CD14-positive monocyte (primary cell): ENCODE measurements around the gene FOXQ1. TPM values are rescaled to one million over a fixed set of nuclear protein-coding genes. Genes with fewer than 3 reads are reported as not detected.

Experiments
- DNase-seq, 3 donors: peaks; one replicate each; pipeline ENCODE4 v3.0.0-alpha.2; 2011 to 2022
- H2AFZ ChIP-seq: 2 replicates; pipeline ENCODE4 v1.6.0; 2012; ENCODE audit warnings: mild to moderate bottlenecking, low read depth, low read length, inconsistent platforms; ENCODE audit not compliant: insufficient read depth, poor library complexity, severe bottlenecking
- H3K27ac ChIP-seq, 2 donors: 1 replicate in 1 of 2; 2 replicates in 1 of 2; pipeline ENCODE4 v1.5.1; 2012 to 2013; ENCODE audit warnings: low read length in 2 of 2, control low read depth in 1 of 2, inconsistent platforms in 1 of 2, low read depth in 1 of 2, mild to moderate bottlenecking in 1 of 2
- H3K27me3 ChIP-seq, 2 donors: one replicate each; pipeline versions ENCODE4 v1.6.0 to v1.6.1; 2011 to 2013; ENCODE audit warnings: low read length in 2 of 2; ENCODE audit not compliant: control insufficient read depth in 2 of 2, insufficient read depth in 2 of 2
- H3K36me3 ChIP-seq, 2 donors: replicated peaks in 1 of 2; 1 replicate in 1 of 2; 2 replicates in 1 of 2; pipeline versions ENCODE4 v1.5.1 to v1.6.1; 2012 to 2013; ENCODE audit warnings: low read length in 2 of 2, control low read depth in 1 of 2, inconsistent platforms in 1 of 2, mild to moderate bottlenecking in 1 of 2; ENCODE audit not compliant: insufficient read depth in 2 of 2, control insufficient read depth in 1 of 2
- H3K4me1 ChIP-seq, 2 donors: 1 replicate in 1 of 2; 2 replicates in 1 of 2; pipeline versions ENCODE4 v1.5.1 to v1.6.1; 2012 to 2013; ENCODE audit warnings: low read length in 2 of 2, control low read depth in 1 of 2, inconsistent platforms in 1 of 2, mild to moderate bottlenecking in 1 of 2, moderate library complexity in 1 of 2; ENCODE audit not compliant: insufficient read depth in 2 of 2, control insufficient read depth in 1 of 2
- H3K4me2 ChIP-seq: replicated peaks from 2 replicates; pipeline ENCODE3; 2012; ENCODE audit warnings: low read length, moderate library complexity, mild to moderate bottlenecking; ENCODE audit not compliant: poor library complexity, severe bottlenecking; ENCODE audit errors: extremely low read depth
- H3K4me3 ChIP-seq, 3 experiments: fragments of 200-600 bp in 1 of 3; sonication (generic) in 1 of 3; replicated peaks in 1 of 3; 1 replicate in 2 of 3; 2 replicates in 1 of 3; pipeline ENCODE4 v1.5.1; 2011 to 2013; ENCODE audit warnings: low read length in 3 of 3, mild to moderate bottlenecking in 3 of 3, control low read depth in 2 of 3, low read depth in 2 of 3, inconsistent platforms in 1 of 3, moderate library complexity in 1 of 3
- H3K79me2 ChIP-seq: 2 replicates; pipeline ENCODE4 v1.6.0; 2012; ENCODE audit warnings: mild to moderate bottlenecking, control low read depth, inconsistent platforms, low read length, moderate library complexity; ENCODE audit not compliant: insufficient read depth
- H3K9ac ChIP-seq: 2 replicates; pipeline ENCODE4 v1.6.0; 2017; ENCODE audit warnings: low read length, mild to moderate bottlenecking; ENCODE audit not compliant: insufficient read depth, poor library complexity, severe bottlenecking
- H3K9me3 ChIP-seq, 2 donors: replicated peaks in 1 of 2; 1 replicate in 1 of 2; 2 replicates in 1 of 2; pipeline versions ENCODE4 v1.5.1 to v1.6.1; 2012 to 2013; ENCODE audit warnings: low read length in 2 of 2, control low read depth in 1 of 2; ENCODE audit not compliant: control insufficient read depth in 1 of 2, insufficient read depth in 1 of 2
- H4K20me1 ChIP-seq: 2 replicates; pipeline ENCODE4 v1.6.0; 2012; ENCODE audit warnings: mild to moderate bottlenecking, low read length, control low read depth, moderate library complexity; ENCODE audit not compliant: insufficient read depth
- H3K27ac Mint-ChIP-seq, 7 donors: one replicate each; pipeline ENCODE4 v1.8.0; 2020; ENCODE audit warnings: mild to moderate bottlenecking in 7 of 7, mixed read lengths in 7 of 7, moderate library complexity in 6 of 7, inconsistent platforms in 2 of 7
- H3K27me3 Mint-ChIP-seq, 3 donors: one replicate each; pipeline ENCODE4 v1.8.0; 2021 to 2022; ENCODE audit warnings: low read depth in 3 of 3, mild to moderate bottlenecking in 3 of 3, mixed read lengths in 3 of 3, moderate library complexity in 3 of 3, inconsistent platforms in 1 of 3
- H3K36me3 Mint-ChIP-seq, 2 donors: one replicate each; pipeline ENCODE4 v1.8.0; 2020; ENCODE audit warnings: mixed read lengths in 2 of 2, inconsistent platforms in 1 of 2, mild to moderate bottlenecking in 1 of 2
- H3K4me1 Mint-ChIP-seq: one replicate; pipeline ENCODE4 v1.8.0; 2020; ENCODE audit warnings: mild to moderate bottlenecking, mixed read lengths
- H3K4me3 Mint-ChIP-seq, 2 donors: one replicate each; pipeline ENCODE4 v1.8.0; 2020; ENCODE audit warnings: mild to moderate bottlenecking in 2 of 2, mixed read lengths in 2 of 2, moderate library complexity in 1 of 2
- H3K9me3 Mint-ChIP-seq, 7 donors: one replicate each; pipeline ENCODE4 v1.8.0; 2020 to 2022; ENCODE audit warnings: mixed read lengths in 7 of 7, mild to moderate bottlenecking in 6 of 7, moderate library complexity in 6 of 7, inconsistent platforms in 2 of 7
- CTCF ChIP-seq: fragments of 200-600 bp; IDR thresholded peaks from one replicate; pipeline ENCODE4 v1.8.0; 2022; ENCODE audit warnings: antibody characterized with exemption, mild to moderate bottlenecking
- WGBS: methylation state at CpG from one replicate; pipeline ENCODE4 v1.1.5; 2013; ENCODE audit warnings: missing lambda C conversion rate; ENCODE audit not compliant: insufficient coverage; 5-methylcytosine and 5-hydroxymethylcytosine counted together
- intact Hi-C, 2 donors: fragments of 100-400 bp; cut with micrococcal nuclease; formaldehyde crosslinking; loops; one replicate each; pipeline versions ENCODE4 v1.15.0 to v1.15.1; 2023
- polyA plus RNA-seq, 3 donors: library from polyadenylated mRNA; depleted of rRNA in 1 of 3; unstranded in 2 of 3; stranded (reverse) in 1 of 3; fragments of 300-500 nt in 2 of 3; fragments of >200 nt in 1 of 3; fragmentation: Illumina TruSeq in 2 of 3; gene quantifications; 1 replicate in 2 of 3; 2 replicates in 1 of 3; pipeline ENCODE4 v1.2.3, GENCODE V29; 2012 to 2021

Gene FOXQ1
- polyA plus RNA-seq, 3 donors = 0.11 TPM; not detected in 2

GRCh38 chr6:1287103-1287591, 24.8 kb upstream of the FOXQ1 start:
- DNase-seq = peak; percentile 92 to 98 (median 96)
- Histone ChIP-seq H2AFZ (no peak overlapping the region), H3K4me3 (peak overlapping the region in 1 of 3 experiments; percentile 33), H3K4me2 (peak overlapping the region; percentile 41), H3K36me3 (no peaks in the 10 kb centered on the region), H3K9ac (peak overlapping the region; percentile 15), H3K27ac (peak overlapping the region; percentile 73 to 84), H4K20me1 (no peaks in the 10 kb centered on the region), H3K4me1 (peaks cover 43 to 46% of the 10 kb centered on the region in 2 donors), H3K9me3 (peaks cover 0 to 2% of the 10 kb centered on the region in 2 donors), H3K79me2 (no peaks in the 10 kb centered on the region), H3K27me3 (peaks cover 0 to under 1% of the 10 kb centered on the region in 2 donors)
- Mint-ChIP-seq H3K36me3 (no peaks in the 10 kb centered on the region), H3K4me1 (peaks cover 41% of the 10 kb centered on the region), H3K9me3 (peaks cover 0 to 27% (median 3%) of the 10 kb centered on the region in 7 donors), H3K27ac (peak overlapping the region; percentile 83 to 96 (median 93)), H3K4me3 (peak overlapping the region in 1 of 2 donors; percentile 9), H3K27me3 (peaks cover 9 to 20% (median 19%) of the 10 kb centered on the region in 3 donors)
- 0% methylated on average over 1 of the region's 7 CpGs for WGBS
- intact Hi-C loops = no loop called here
- TF ChIP-seq CTCF = no peak

- Histone ChIP-seq H3K9ac (no peak overlapping the region), H3K9me3 (peaks cover 0 to 2% of the 10 kb centered on the region in 2 donors), H2AFZ (no peak overlapping the region), H3K79me2 (no peaks in the 10 kb centered on the region), H3K36me3 (no peaks in the 10 kb centered on the region), H3K27me3 (peaks cover 19 to 21% of the 10 kb centered on the region in 2 donors), H3K4me2 (no peak overlapping the region), H3K27ac (no peak overlapping the region), H4K20me1 (no peaks in the 10 kb centered on the region), H3K4me3 (no peak overlapping the region), H3K4me1 (peaks cover 38 to 40% of the 10 kb centered on the region in 2 donors)
- WGBS = no CpG with 5 or more reads among the region's 6 CpGs
- H3K27me3 Mint-ChIP-seq = peaks cover 6 to 24% (median 21%) of the 10 kb centered on the region in 3 donors
- no peak for TF ChIP-seq CTCF
- H3K27ac Mint-ChIP-seq = peak overlapping the region in 2 of 7 donors; percentile 3 to 61
- DNase-seq = no peak
- peak overlapping the region in 1 of 2 donors; percentile 57 for H3K4me3 Mint-ChIP-seq
- H3K4me1 Mint-ChIP-seq = peaks cover 38% of the 10 kb centered on the region
- no peaks in the 10 kb centered on the region for H3K36me3 Mint-ChIP-seq
- intact Hi-C loops = no loop called here
- H3K9me3 Mint-ChIP-seq = peaks cover 0 to 25% (median 6%) of the 10 kb centered on the region in 7 donors
Measured at GRCh38 chr6:1290086-1290485, 21.8 kb upstream of the FOXQ1 start.
